GM21529 (cell line): ENCODE results near the gene CHRDL1.
"Not testable (repeated sequence)": the region's sequence is repeated elsewhere in the genome, so short reads cannot be mapped to it uniquely, and the experiment has no call there.

Experiments
- ATAC-seq: cut with Tn5 transposase; IDR thresholded peaks from one replicate; pipeline ENCODE4 v1.9.1; 2021; ENCODE audit not compliant: unreplicated experiment

Gene CHRDL1, protein sequence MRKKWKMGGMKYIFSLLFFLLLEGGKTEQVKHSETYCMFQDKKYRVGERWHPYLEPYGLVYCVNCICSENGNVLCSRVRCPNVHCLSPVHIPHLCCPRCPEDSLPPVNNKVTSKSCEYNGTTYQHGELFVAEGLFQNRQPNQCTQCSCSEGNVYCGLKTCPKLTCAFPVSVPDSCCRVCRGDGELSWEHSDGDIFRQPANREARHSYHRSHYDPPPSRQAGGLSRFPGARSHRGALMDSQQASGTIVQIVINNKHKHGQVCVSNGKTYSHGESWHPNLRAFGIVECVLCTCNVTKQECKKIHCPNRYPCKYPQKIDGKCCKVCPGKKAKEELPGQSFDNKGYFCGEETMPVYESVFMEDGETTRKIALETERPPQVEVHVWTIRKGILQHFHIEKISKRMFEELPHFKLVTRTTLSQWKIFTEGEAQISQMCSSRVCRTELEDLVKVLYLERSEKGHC

DNA sequence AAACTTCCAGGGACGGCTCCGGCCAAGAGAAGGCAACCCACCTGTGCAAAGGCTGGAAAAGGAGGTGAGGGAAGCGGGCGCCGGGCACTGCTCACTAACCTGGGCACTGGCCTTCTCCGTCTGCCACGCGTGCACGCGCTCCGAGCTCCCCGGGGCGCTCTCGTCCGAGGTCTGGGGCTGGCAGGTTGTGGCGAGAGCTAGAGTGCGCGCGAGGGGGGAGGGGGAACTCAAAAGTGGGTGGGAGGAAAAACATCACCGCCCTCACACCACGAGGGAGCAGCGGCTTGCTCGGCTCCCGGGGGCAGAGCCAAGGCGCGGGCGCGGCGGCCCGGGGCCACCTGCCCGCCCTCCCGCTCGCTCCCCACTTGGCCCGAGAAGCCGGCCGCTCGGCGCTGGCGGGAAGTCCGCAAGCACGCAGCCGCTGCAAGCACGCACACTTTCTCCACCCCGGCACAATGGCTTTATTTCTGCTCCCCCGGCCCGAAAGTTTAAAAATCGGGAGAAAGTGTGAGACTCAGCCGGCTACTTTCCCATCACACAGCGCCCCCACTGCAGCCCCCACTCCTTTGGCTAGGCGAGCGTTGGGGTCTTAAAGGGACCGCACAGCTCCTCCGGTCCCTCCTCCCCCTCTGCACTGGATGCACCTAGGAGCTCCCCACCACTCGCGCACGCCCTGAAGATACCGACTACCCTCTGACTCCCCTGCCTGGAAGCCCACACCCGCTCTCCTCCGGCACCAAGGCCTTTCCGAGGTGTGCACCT lies at the start of gene CHRDL1:
Gene CHRDL1, minus strand, starts transcription at position 173 of the 762 bp plus-strand sequence. CDS start 3,636 bp downstream, outside the sequence.
- ATAC-seq, result no peak

DNA sequence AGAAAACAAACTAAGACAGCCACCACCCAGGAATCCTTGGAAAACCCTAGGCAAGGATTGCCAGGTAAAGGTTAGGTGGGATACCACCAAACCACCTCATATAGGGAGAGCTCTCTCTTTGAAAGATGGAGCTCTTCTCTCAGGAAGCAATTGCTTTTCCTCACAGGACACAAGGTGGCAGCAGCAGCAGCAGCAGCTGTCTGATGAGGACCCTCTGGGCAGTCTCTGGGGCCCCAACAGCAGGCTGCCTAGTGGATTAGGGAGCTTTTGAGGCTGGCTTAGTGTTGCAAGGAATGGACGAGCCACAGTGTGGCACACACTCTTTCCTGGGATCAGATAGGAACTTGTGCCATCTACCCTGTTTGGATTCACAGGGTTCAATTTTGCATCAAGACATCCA lies 41.4 kb upstream of the CHRDL1 start:
- ATAC-seq, result no peak

DNA sequence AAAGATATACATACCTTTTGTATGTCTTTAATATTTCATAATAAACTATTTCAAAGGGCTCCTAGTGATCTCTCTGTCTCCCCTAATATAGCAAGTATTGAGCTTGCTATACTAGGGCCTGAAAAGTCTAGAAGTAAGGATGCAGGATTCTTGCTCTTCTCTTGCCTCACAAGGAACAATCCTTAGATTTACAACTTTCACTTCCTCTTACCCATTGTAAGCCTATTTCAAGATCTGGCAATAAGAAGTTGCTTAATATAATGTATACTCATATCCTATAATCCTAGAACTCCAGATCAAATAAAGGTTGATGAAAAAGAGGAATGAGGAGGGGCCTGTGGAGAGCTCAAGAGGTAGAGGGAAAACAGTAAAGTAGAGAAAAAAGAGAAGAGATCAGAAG lies 40.8 kb upstream of the CHRDL1 start:
- ATAC-seq, result no peak

DNA sequence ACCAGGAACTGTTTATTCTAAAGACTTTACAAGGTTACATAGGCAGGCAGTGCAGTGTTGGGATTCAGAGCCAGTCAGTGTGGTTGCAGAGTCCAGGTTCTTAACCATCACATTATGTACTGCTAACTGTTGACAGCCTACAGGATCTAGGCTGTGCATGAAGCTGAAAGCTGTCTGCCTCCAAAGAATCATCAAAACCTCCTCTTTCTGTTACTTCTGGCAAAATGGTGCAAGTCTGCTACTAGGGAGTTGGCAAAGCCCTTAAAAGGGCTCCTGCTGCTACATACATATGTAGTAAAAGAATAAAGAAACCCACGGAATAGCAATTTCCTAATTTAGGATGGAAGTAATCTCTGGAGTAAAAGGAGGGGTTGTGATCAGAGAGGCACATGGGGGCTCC lies 40.4 kb upstream of the CHRDL1 start:
- ATAC-seq, result no peak

DNA sequence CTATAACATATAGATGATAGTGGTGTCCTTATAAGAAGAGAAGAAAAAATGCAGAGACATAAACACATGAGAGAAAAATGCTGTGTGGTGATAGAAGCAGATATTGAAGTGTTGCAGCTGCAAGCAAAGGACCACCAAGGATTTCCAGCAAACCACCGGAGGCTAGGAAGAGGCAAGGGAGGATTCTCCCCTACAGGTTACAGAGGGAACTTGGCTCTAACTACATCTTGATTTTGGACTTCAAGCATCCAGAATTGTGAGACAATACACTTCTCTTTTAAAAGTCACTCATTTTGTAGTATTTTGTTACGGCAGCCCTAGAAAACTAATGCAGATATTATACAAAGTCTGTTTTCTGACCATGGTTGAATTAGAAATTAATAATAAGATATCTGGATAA lies 30.4 kb upstream of the CHRDL1 start:
- no peak for ATAC-seq

DNA sequence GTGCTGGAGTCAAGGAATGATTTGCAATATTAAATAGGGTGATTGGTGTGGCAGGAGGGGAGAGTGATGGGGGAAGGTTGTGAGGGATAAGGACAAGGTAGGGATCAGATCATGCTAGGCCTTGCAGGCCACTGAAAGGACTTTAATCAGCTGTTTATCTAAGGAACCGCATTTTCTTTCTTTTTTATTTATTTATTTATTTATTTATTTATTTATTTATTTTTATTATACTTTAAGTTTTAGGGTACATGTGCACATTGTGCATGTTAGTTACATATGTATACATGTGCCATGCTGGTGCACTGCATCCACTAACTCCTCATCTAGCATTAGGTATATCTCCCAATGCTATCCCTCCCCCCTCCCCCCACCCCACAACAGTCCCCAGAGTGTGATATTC lies 20.9 kb upstream of the CHRDL1 start:
- not testable (repeated sequence) for ATAC-seq

DNA sequence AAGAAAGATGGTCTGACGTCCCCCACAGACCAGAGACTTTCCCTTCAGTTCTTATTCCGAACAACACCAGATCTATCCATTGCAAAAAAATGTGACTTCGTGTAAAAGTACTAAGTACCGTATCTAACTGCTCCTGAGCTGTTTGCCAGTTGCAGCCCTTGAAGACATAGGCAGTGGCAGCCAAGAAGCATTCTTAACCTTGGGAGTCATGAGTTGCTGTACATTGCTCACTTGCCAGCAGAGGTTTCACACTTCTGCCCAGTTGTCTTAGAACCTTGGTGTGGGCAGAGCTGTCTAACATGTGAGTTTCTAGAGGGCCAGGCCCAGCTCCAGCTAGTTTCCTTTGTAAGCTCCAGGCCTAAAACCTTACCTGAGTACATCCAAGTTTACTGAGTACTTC lies 10.5 kb upstream of the CHRDL1 start:
- no peak for ATAC-seq

DNA sequence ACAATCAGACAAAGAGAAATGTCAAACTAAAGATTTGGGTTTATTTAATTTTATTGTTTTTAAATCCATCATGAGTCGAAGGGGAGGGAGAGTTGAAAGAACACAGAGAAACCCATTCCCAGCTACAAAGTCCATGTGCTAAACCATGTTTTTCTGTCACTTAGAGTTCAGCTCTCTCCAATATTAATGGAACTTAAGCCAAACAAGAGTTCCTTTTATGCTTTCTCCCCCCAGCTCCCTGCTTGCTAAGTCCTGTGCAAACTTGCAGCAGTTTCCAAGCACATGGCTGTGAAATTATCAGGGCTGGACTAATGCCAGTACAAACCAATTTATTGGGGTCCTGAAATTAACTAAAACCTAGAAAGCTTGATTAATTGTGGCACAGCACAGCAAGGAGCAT lies 9.7 kb upstream of the CHRDL1 start:
- ATAC-seq, result no peak

DNA sequence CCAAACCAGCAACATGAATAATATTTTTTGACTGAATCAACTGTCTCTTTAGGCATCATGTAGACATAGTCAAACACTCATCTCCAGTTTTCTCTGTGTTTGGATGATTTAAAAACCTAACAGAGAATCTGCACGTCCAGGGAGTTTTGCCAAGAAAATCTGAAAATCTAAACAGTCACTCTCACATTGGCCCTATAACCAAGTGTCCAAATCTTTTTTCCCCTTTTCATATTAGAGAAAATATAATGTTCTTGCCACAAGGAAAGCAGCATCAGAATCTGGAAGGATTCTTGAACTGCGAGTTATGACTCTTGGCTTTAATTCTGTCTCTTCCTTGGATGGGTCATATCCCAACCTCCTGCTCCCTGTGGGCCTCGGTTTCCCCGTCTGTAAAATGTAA lies 8.8 kb upstream of the CHRDL1 start:
- ATAC-seq, result no peak

DNA sequence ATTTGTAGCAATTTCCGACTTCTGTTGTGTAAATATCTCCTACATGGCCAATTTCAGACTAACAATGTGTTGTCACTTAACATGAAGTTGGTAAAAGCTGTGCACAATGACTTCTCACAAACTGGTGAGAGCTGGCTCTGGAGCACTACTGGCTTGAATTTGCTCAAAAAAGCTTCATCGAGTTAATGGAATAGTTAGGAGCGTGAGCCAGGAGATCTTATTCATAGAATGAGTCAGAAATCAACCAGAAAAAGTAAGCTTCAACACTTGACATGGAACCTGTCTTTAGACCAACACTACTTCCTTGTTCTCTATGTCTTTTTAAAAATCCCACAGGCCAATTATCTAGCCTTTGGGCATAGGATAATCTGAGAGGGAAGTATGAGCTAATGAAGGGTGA lies 7.9 kb upstream of the CHRDL1 start:
- ATAC-seq, result no peak

DNA sequence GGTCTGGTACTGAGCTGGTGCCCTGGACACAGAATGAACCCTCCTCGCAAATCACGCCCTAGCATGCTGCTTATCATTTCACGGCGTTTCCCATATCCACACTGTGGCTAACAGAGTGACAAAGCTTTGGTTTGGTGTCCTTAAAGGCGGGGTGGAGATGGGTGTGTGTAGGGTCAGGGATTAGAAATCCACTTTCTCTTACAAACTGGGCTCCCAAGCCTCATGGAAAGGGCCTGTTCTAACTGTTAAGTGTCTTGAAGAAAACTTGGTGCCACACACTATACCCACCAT lies 735 bp upstream of the CHRDL1 start:
- ATAC-seq, result no peak

DNA sequence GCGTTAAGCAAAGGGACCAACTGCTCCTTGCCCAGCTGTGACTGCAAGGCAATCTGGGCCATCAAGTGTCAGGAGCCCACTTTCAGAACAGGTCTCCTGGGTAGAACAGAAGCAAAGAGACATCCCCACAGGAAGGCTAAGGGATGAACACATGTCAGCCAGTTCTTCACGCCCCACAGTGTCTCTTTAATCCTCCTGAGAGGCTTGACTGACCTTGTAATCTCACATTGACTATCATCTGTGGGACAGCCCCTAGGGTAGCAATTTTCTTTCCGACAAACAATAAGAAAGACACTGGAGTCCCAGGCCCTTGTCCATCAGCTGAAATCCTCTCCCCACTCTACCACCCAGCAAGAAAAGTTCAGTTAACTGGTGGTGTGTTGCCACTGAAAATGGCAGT lies 1.0 kb downstream of the CHRDL1 start:
- ATAC-seq, result no peak

DNA sequence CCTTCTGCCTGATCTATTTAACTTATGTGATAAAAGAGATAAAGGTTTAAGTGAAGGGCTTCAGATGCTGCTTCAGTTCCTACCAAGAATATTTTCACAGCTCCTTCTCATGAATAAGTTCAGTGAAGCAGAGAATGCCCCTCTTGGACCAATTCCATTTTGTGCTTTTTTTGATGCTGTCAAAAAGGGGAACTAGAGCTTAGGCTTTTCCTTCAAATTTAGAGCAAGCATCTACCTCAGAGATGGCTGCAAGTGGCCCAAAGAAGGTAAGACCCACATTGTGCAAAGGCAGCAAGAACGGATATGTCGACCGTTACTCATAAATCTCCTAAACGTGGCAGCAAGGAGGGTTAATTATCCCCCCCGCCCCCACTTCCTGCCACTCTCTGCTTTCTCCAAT lies 4.5 kb downstream of the CHRDL1 start:
- ATAC-seq, result no peak

DNA sequence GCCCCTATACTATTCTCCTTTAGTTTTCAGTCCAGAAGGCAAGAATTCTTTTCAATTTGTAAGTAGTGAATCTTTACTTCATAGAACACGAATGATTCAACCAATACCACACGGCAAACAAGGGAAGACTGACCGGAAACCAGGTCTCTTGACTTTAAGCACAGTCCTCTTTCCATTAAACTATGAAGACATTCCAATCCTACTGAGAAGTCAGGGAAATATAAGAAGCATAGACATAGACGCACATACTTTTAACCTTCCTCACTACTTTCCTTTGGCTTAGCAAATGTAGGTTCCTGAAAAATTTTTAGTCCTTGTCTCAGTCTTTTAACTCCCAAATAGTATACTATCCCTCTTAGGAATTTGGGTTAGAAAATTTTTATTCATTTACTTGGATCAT lies 9.1 kb downstream of the CHRDL1 start:
- no peak for ATAC-seq

DNA sequence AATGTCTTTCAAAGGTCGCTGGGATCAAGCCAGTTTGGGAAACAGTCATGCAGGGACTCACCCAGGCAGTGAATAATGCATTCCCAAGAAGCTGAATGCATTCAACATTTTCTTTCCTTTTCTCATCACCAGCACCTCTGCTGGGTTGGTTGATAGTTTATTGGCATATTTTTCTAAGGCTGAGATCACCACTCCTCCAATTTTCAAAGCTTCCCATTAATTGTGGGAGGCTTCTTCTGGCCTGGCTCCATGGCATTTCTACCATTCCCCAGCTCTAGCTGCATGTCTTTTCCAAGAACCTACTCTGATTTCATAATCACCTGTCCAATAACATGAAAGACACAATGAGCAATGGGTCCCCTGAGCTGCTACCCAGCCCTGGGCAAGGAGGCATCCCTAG lies 35.8 kb downstream of the CHRDL1 start:
- ATAC-seq, result no peak

DNA sequence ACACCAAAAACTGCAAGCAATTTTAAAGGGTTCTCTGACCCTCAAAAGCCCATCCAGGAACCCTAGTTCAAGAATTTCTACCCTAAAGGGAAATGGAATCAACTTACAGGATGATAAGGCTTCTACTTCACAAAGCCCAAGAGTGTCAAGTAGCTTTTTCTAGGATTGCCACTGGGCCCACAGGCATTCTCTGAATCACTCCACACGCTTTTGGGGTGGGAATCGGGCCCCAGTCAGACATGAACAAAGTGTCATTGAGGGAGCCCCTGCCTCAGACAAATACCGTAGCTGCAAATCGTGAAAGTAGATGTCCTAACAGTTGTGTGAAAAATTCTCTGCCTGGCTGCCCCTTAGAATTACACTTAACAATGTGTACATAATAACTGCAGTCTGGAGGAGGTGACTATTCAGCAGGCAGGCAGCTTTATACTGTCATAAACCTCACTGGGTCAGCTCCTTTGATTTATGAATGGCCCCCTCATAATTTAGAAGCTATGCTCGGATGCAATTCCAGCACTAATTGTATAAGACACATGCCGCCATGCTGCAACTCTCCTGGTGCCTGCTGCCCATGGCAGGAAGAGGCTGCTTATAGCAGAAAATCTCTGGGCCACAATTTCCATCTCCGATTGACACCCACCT lies 36.7 kb downstream of the CHRDL1 start:
- no peak for ATAC-seq

DNA sequence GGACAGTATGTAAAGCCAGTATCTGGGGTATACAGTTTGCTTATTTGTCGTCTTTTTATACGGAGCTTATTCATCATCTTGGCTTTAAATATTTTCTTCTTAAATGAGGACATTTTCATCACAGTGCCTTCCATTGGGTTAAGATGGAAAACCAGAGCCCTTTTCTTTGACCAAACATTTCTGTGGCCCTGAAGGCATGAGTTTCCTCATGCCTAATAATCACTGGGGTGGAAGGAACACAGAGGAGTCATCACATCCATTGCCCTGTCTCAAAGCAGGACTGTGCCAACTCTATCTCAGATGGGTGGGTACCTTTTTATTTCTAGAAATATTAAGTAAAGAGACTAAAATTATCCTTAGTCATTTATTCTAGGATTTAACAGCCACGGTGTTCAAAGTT lies 40.0 kb downstream of the CHRDL1 start:
- no peak for ATAC-seq

DNA sequence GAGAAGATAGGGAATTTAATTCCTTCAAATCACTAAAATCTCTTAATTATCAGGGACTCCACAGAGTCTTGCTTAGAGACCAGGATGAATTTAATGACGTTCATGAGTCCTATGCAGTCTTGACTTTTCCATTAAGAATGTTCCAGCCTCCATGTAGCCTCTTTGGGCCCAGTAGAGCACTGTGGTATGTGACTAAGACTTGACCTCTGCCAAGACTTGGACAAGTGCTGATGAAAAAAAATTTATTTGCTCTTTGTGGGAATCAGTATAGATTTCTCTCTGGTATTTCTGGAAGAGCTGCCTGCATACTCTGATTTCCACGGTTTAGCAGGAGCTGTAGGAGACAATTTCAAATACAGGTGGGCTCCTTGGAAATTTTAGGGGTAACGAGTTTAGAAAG lies 40.6 kb downstream of the CHRDL1 start:
- ATAC-seq, result no peak

DNA sequence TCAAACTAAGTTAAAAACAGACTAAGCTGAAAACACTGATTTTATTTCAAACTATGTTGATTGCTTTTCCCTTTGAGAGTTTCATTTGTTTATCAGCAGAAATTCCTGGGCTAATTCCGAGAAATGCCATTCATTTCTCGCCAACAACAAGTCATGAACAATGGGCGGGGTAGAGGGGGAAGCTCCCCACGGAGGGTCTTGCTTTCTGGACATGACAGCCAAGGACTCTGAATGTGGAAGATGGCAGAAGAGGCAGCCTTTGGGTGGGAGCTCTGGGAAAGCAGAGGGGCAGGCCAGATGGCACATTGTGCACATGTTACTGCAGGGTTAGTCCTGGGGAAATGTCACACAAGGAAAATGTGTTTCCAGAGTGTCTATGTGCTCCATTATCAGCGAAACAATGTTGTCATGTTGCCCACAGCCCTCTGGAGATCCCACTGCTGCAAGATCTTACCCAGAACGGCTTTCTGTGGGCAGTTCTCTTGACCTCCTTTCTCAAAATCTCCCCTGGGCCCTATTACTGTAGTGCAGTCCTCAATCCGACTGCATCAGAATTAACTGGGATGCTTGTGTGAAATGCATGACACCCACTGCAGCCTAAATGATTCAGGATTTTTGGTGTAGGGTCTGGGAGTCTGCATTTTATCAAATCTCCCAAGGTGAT lies 45.0 kb downstream of the CHRDL1 start:
- ATAC-seq, result no peak

DNA sequence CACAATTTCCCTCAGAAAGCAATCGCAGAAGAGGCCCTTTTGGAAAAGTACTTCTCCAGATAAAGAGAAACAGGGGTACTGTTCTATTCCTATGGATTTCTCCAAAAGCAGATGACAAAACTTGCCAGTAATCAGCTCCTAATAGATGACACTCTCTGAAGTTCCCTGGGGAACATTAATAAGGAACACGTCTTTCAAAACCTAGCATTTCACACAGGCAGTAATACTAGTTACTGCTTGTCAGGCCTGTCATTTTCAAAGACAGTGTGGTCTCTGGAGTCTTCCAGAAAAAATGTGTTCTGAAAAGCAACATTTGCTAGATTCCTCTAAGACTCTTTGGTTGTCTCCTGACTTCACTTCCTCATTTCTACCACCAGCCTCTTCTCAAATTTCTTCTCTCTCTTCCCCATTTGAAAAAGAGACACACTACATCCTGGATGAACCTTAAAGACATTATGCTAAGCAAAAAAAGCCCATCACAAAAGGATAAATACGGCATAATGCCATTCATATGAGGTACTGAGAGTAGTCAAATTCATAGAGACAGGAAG lies 47.3 kb downstream of the CHRDL1 start:
- no peak for ATAC-seq

DNA sequence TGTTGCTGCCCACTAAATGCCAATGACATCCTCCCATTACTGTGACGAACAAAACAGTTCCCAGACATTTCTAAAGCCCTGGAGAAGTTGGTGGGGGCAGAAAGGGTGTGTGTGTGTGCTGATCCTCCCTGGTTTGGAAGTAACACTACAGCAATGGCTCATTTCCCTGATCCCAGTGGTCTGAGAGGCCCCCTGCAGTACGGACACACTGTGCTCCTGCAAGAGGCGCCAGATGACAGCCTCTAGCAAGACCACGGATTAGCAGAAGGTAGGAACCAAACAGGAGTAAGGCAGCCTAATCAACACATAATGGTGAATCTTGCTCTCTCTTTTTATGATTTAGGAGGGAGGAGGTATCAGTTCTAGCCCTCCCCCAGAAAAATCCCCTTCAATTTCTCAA lies 49.6 kb downstream of the CHRDL1 start:
- no peak for ATAC-seq
